Measurements from ENCODE around the gene MBD3L1. TPM values are rescaled to one million over a fixed set of nuclear protein-coding genes. Genes with fewer than 3 reads are reported as not detected.

MBD3L1 gene
- not detected in 2 replicates for total RNA-seq

GRCh38 chr19:8832132-8833021 is at the start of gene MBD3L1, which contains the start of gene ZNF558:
MBD3L1 (plus strand) TSS chr19:8832377; CDS start chr19:8842679, 10,302 bp downstream.
ZNF558 (minus strand) TSS chr19:8832304; CDS start chr19:8822659, 9,645 bp downstream.

Other genes with a start within 250 kb of the MBD3L1 start
- gene ADAMTS10, start 221.7 kb upstream of the MBD3L1 start, total RNA-seq: 6.6 and 18.8 TPM in 2 replicates
- gene NFILZ, start 201.7 kb upstream of the MBD3L1 start, total RNA-seq: not detected in 2 replicates
- not detected in 2 replicates for gene ACTL9, start 133.6 kb upstream of the MBD3L1 start, total RNA-seq
- gene OR2Z1, start 110.7 kb upstream of the MBD3L1 start, total RNA-seq: not detected in 2 replicates
- gene ZNF558, start 73 bp upstream of the MBD3L1 start, total RNA-seq: 7.4 and 30.7 TPM in 2 replicates
- gene MUC16, start 178.0 kb downstream of the MBD3L1 start, total RNA-seq: under 0.01 TPM in 1 of 2 replicates, not detected in the other